ENCODE results near the gene LYST. TPM values are rescaled to one million over a fixed set of nuclear protein-coding genes. Genes with fewer than 3 reads are reported as not detected.

Gene LYST
- total RNA-seq, 2 experiments from 2014 or later, result 4.0 to 8.2 TPM

DNA sequence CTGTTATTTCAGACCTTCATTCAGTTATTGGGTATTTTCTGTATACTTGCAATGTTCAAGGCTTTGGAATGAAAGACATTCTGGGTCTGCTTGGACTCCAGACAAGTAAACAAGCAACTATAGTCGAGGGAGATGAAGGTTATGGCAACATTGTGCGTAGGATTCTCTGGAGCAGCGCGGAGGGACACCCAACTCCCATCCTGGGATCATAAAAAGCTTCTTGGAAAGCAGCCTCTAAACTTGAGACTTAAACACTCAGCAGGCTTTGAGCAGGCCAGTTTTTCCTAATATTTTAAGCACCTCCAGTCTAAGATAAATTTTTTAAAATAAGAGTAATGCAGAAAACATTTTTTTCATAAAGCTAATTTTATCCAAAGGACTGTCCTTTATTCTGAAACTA lies 7.6 kb upstream of the LYST start:
- no peak overlapping the region for H2AFZ ChIP-seq (ENCODE audit: low read length)

DNA sequence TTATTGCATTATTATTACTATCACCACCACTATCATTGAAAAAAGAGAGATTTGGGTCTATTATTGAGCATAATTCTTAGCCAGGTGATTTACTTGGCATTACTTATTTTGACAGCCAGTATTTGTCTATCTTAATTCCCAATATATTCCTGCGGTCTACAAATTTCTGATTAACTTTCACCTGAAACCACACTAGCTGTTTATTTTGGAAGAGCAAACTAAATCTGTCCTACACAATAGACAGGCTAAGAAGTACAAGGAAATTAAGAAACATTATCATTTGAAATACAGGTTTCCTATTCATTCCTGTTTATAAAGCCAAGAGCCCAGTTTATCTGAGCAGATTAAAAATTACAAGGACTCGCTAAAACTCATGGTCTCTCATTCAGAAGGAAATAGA lies 6.9 kb upstream of the LYST start:
- no TSS peak for BruUV-seq (replicated peaks)
- POLR2A ChIA-PET, result no interaction called here
- no peak for TF ChIP-seq EZH2phosphoT487 (IDR thresholded peaks at IDR 0.05; ENCODE audit: borderline replicate concordance, low read depth, low read length)
- TF ChIP-seq, protein P1, sequence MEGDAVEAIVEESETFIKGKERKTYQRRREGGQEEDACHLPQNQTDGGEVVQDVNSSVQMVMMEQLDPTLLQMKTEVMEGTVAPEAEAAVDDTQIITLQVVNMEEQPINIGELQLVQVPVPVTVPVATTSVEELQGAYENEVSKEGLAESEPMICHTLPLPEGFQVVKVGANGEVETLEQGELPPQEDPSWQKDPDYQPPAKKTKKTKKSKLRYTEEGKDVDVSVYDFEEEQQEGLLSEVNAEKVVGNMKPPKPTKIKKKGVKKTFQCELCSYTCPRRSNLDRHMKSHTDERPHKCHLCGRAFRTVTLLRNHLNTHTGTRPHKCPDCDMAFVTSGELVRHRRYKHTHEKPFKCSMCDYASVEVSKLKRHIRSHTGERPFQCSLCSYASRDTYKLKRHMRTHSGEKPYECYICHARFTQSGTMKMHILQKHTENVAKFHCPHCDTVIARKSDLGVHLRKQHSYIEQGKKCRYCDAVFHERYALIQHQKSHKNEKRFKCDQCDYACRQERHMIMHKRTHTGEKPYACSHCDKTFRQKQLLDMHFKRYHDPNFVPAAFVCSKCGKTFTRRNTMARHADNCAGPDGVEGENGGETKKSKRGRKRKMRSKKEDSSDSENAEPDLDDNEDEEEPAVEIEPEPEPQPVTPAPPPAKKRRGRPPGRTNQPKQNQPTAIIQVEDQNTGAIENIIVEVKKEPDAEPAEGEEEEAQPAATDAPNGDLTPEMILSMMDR (conservative IDR thresholded peaks at IDR 0.05; ENCODE audit: low read length), result no peak
- CTCF ChIA-PET (ENCODE audit: unreplicated experiment), result no interaction called here
- Histone ChIP-seq H4K20me1 (ENCODE audit: insufficient read depth, low read length) (no peaks in the 10 kb centered on the region), H3K4me2 (ENCODE audit: low read length) (no peak overlapping the region), H3K79me2 (ENCODE audit: insufficient read depth, low read depth, low read length) (no peaks in the 10 kb centered on the region), H3K4me1 (ENCODE audit: insufficient read depth, low read length, poor library complexity, severe bottlenecking) (peaks cover 3% of the 10 kb centered on the region), H3K9me3 (ENCODE audit: low read length) (no peaks in the 10 kb centered on the region), H2AFZ (ENCODE audit: low read length) (no peak overlapping the region), H3K27ac (ENCODE audit: low read depth, low read length, poor library complexity, severe bottlenecking) (no peak overlapping the region), H3K9me2 (ENCODE audit: insufficient read depth, low read length) (no peaks in the 10 kb centered on the region), H3K36me3 (ENCODE audit: insufficient read depth, low read length) (no peaks in the 10 kb centered on the region), H3K4me3 (ENCODE audit: low read depth, low read length, poor library complexity, severe bottlenecking) (no peak overlapping the region)
- intact Hi-C loops (cut with micrococcal nuclease; ENCODE audit: unreplicated experiment), result no loop called here
- DNase-seq (ENCODE audit: low spot score), result no peak

More for the DNA sequence above, 7.6 kb upstream of the LYST start:
- Histone ChIP-seq H3K36me3 (ENCODE audit: insufficient read depth, low read length) (no peaks in the 10 kb centered on the region), H3K4me2 (ENCODE audit: low read length) (no peak overlapping the region), H3K9me3 (ENCODE audit: low read length) (no peaks in the 10 kb centered on the region), H3K4me3 (ENCODE audit: low read depth, low read length, poor library complexity, severe bottlenecking) (no peak overlapping the region), H3K79me2 (ENCODE audit: insufficient read depth, low read depth, low read length) (no peaks in the 10 kb centered on the region), H3K9me2 (ENCODE audit: insufficient read depth, low read length) (no peaks in the 10 kb centered on the region), H4K20me1 (ENCODE audit: insufficient read depth, low read length) (no peaks in the 10 kb centered on the region), H3K4me1 (ENCODE audit: insufficient read depth, low read length, poor library complexity, severe bottlenecking) (peaks cover 2% of the 10 kb centered on the region), H3K27ac (ENCODE audit: low read depth, low read length, poor library complexity, severe bottlenecking) (no peak overlapping the region)
- BruUV-seq (replicated peaks), result no TSS peak
- TF ChIP-seq EZH2phosphoT487 (IDR thresholded peaks at IDR 0.05; ENCODE audit: borderline replicate concordance, low read depth, low read length), result no peak
- intact Hi-C loops (cut with micrococcal nuclease; ENCODE audit: unreplicated experiment), result no loop called here
- ChIA-PET CTCF (ENCODE audit: unreplicated experiment) (no interaction called here), POLR2A (interaction anchor here (0.6 kb wide), 2 partner anchors 10 to 16 kb away, joined by 3 read pairs; no protein-coding TSS in a partner anchor)
- DNase-seq (ENCODE audit: low spot score), result no peak

DNA sequence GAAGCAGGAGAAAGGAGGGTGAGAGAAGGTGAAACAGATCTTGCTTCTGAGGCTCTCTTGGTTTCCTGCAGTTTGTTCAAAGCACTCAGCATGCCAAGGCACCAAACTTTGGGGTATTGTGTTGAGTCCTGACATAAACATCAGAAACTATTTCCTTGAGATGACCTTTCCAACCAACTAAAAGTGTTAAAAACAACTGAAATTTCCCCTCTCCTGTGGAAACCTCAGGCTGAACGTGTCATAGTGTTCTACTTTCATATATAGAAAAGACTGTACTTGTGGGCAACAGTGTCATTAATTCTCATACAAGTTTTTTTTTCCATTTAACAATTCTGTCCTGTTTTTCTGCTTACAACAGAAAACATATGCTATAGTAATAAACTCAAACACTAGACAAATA lies 6.3 kb upstream of the LYST start:
- Histone ChIP-seq H3K79me2 (ENCODE audit: insufficient read depth, low read depth, low read length) (no peaks in the 10 kb centered on the region), H3K9me2 (ENCODE audit: insufficient read depth, low read length) (no peaks in the 10 kb centered on the region), H3K4me3 (ENCODE audit: low read depth, low read length, poor library complexity, severe bottlenecking) (no peak overlapping the region), H3K4me2 (ENCODE audit: low read length) (no peak overlapping the region), H3K4me1 (ENCODE audit: insufficient read depth, low read length, poor library complexity, severe bottlenecking) (peaks cover 9% of the 10 kb centered on the region), H3K36me3 (ENCODE audit: insufficient read depth, low read length) (no peaks in the 10 kb centered on the region), H4K20me1 (ENCODE audit: insufficient read depth, low read length) (no peaks in the 10 kb centered on the region), H3K27ac (ENCODE audit: low read depth, low read length, poor library complexity, severe bottlenecking) (no peak overlapping the region), H2AFZ (ENCODE audit: low read length) (no peak overlapping the region), H3K9me3 (ENCODE audit: low read length) (no peaks in the 10 kb centered on the region)
- POLR2A ChIA-PET, result interaction anchor here (1.0 kb wide), 1 partner anchor 377 kb away, joined by 4 read pairs; no protein-coding TSS in a partner anchor
- CTCF ChIA-PET (ENCODE audit: unreplicated experiment), result no interaction called here
- intact Hi-C loops (cut with micrococcal nuclease; ENCODE audit: unreplicated experiment), result no loop called here
- no peak for DNase-seq (ENCODE audit: low spot score)
- BruUV-seq (replicated peaks), result no TSS peak
- TF ChIP-seq, protein P1 (conservative IDR thresholded peaks at IDR 0.05; ENCODE audit: low read length), result no peak
- no peak for TF ChIP-seq EZH2phosphoT487 (IDR thresholded peaks at IDR 0.05; ENCODE audit: borderline replicate concordance, low read depth, low read length)

All from OCI-LY7 (cell line).